Lower leg skin (tissue), 4 donors: ENCODE data around the gene HTR3A. TPM values are rescaled to one million over a fixed set of nuclear protein-coding genes. Genes with fewer than 3 reads are reported as not detected.

Source experiments
- DNase-seq, 2 donors: peaks; one replicate each; pipeline ENCODE4 v3.0.0-alpha.2; 2019; ENCODE audit warnings: low spot score in 2 of 2
- H3K4me3 ChIP-seq: fragments of 200-600 bp; sonication (generic); 2 replicates; pipeline ENCODE4 v1.5.1; 2017; ENCODE audit warnings: mild to moderate bottlenecking, low read depth; ENCODE audit not compliant: poor library complexity, severe bottlenecking
- CTCF ChIP-seq, 3 donors: fragments of 450-650 bp; IDR thresholded peaks; one replicate each; pipeline ENCODE4 v1.5.1; 2016; ENCODE audit warnings: antibody characterized with exemption in 3 of 3, mild to moderate bottlenecking in 3 of 3, moderate library complexity in 2 of 3
- POLR2A ChIP-seq, 2 donors: fragments of 450-650 bp; IDR thresholded peaks; one replicate each; pipeline ENCODE4 v1.6.1; 2016 to 2017; ENCODE audit warnings: antibody characterized with exemption in 2 of 2, mild to moderate bottlenecking in 1 of 2, moderate library complexity in 1 of 2
- WGBS, 2 donors: methylation state at CpG; one replicate each; pipeline ENCODE4 v1.1.5; 2018; 5-methylcytosine and 5-hydroxymethylcytosine counted together
- intact Hi-C: fragments of 100-400 bp; cut with DNase I; formaldehyde crosslinking; loops from one replicate; pipeline ENCODE4 v1.15.0; 2023; ENCODE audit warnings: low total_unique reads
- total RNA-seq, 4 donors: library from RNA; depleted of rRNA; stranded (reverse); fragments of >200 nt; gene quantifications; one replicate each; pipeline ENCODE4 v1.1.0, GENCODE V29; 2016

HTR3A gene
- total RNA-seq, 4 donors from 2014 or later, result 0.15 to 0.55 (median 0.42) TPM; not detected in 1

- no peak overlapping the region for H3K4me3 ChIP-seq
- 7 to 15% methylated on average over 4 of the region's 4 CpGs for WGBS, 2 donors
- intact Hi-C loops, result loop anchor here (10.0 kb wide), 1 partner anchor 274 kb away; no protein-coding TSS in a partner anchor
- TF ChIP-seq CTCF (IDR thresholded peaks at IDR 0.05), result no peak
- TF ChIP-seq POLR2A (IDR thresholded peaks at IDR 0.05), result no peak
- no peak for DNase-seq
Measured at GRCh38 chr11:113991170-113991569, 16.3 kb downstream of the HTR3A start.

GRCh38 chr11:113991718-113992458, 17.0 kb downstream of the HTR3A start:
- TF ChIP-seq CTCF (IDR thresholded peaks at IDR 0.05) (no peak), POLR2A (IDR thresholded peaks at IDR 0.05) (no peak)
- intact Hi-C loops, result loop anchor here (10.0 kb wide), 1 partner anchor 273 kb away; no protein-coding TSS in a partner anchor
- WGBS, 2 donors, result 65 to 67% methylated on average over 7 of the region's 7 CpGs
- H3K4me3 ChIP-seq, result no peak overlapping the region
- DNase-seq, result no peak

- intact Hi-C loops, result loop anchor here (10.0 kb wide), 1 partner anchor 272 kb away; no protein-coding TSS in a partner anchor
- no peak for DNase-seq
- 19 to 23% methylated on average over 7 of the region's 7 CpGs for WGBS, 2 donors
- H3K4me3 ChIP-seq, result no peak overlapping the region
- TF ChIP-seq CTCF (IDR thresholded peaks at IDR 0.05) (no peak), POLR2A (IDR thresholded peaks at IDR 0.05) (no peak)
Measured at GRCh38 chr11:113992459-113993110, 17.7 kb downstream of the HTR3A start.

- 2% methylated on average over 6 of the region's 6 CpGs for WGBS, 2 donors
- TF ChIP-seq POLR2A (IDR thresholded peaks at IDR 0.05), result no peak
- TF ChIP-seq CTCF (IDR thresholded peaks at IDR 0.05), result no peak
- no peak overlapping the region for H3K4me3 ChIP-seq
- intact Hi-C loops, result loop anchor here (10.0 kb wide), 1 partner anchor 270 kb away; no protein-coding TSS in a partner anchor
- no peak for DNase-seq
Measured at GRCh38 chr11:113994077-113994954, 19.4 kb downstream of the HTR3A start.

- TF ChIP-seq CTCF (IDR thresholded peaks at IDR 0.05), result no peak
- TF ChIP-seq POLR2A (IDR thresholded peaks at IDR 0.05), result no peak
- intact Hi-C loops, result loop anchor here (10.0 kb wide), 1 partner anchor 267 kb away; no protein-coding TSS in a partner anchor
- no peak for DNase-seq
- 36 to 44% methylated on average over 3 of the region's 3 CpGs for WGBS, 2 donors
- H3K4me3 ChIP-seq, result no peak overlapping the region
Measured at GRCh38 chr11:113997473-113997872, 22.6 kb downstream of the HTR3A start.
